Measurements from ENCODE around the gene ARRDC1.
"Not testable (repeated sequence)": the region's sequence is repeated elsewhere in the genome, so short reads cannot be mapped to it uniquely, and the experiment has no call there.

The ARRDC1 gene, protein sequence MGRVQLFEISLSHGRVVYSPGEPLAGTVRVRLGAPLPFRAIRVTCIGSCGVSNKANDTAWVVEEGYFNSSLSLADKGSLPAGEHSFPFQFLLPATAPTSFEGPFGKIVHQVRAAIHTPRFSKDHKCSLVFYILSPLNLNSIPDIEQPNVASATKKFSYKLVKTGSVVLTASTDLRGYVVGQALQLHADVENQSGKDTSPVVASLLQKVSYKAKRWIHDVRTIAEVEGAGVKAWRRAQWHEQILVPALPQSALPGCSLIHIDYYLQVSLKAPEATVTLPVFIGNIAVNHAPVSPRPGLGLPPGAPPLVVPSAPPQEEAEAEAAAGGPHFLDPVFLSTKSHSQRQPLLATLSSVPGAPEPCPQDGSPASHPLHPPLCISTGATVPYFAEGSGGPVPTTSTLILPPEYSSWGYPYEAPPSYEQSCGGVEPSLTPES

DNA sequence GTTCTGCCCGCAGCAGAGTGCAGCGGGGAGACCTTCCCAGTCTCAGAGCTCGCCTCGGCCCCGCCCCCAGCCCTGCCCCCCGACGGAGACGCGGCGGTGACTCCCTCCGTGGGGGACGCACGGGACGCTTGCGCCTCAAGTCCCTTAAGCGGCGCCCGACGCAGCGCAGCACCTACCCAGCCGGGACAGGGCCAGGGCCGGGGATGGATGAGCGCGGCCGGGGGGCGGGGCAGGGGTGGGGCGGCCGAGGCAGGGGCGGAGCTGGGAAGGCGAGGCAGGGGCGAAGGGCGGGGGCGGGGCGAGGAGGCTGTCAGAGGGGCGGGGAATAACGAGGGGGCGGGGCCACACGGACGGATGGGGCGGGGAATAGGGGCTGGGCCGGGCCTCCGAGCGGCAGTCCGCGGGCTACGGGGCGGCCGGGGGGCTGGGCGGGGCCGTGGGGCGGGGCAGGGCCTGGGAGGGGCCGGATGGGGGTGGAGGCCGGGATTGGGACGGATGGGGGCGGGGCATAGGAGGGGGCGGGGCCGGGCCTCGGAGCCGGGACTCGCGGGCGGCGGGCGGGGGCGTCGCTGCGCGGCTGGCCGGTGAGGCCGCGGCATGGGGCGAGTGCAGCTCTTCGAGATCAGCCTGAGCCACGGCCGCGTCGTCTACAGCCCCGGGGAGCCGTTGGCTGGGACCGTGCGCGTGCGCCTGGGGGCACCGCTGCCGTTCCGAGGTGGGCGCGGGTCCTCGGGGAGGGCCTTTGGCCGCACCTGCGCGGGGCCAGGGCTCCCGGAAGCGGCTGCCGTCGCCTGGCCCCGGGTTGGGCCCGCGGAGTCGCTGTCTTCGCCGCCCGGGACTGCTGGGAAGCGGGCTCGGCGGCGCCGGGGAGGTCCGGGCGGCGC, at the start of gene ARRDC1:
Gene ARRDC1, plus strand, starts transcription at position 566 of the 884 bp plus-strand sequence. Its CDS starts 32 bp downstream, at position 598.
- peak; percentile 94 for DNase-seq (ENCODE audit: low spot score)

DNA sequence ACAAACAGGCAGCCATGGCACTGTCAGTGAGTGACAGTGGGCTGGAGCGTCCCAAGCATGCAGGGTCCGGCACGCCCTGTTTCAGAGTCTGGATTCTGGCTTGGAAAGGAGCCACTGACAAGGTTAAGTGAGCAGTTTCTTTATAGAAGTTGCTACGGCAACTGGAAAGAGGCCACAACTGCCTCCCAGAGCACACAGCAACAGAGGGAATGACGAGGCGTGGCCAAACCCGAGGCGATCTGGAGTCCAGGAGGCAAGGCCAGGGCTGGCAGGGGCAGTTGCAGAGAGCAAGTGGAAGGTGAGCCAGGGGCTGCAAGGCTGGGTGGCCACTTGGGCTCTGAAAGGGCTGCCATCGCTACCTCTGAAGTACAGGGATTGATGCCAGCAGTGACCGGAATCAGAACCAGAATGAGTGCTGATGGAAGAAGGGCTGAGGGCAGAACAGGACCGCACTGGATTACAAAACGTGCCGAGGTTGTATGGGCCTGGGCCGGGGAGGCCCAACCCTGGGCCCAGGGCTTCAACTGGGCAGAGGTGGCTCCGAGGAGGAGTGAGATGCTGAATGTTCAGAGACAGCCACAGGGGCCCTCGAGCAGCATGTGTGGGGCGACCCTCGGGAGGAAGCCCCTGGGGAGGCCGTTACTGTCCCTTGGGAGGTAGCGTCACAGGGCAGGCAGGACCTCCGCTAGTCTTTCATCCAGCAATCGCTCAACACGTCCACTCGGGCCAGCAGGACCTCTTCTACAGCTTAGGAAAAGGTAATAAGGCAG, 49.2 kb upstream of the ARRDC1 start:
- no peak for DNase-seq (ENCODE audit: low spot score)

DNA sequence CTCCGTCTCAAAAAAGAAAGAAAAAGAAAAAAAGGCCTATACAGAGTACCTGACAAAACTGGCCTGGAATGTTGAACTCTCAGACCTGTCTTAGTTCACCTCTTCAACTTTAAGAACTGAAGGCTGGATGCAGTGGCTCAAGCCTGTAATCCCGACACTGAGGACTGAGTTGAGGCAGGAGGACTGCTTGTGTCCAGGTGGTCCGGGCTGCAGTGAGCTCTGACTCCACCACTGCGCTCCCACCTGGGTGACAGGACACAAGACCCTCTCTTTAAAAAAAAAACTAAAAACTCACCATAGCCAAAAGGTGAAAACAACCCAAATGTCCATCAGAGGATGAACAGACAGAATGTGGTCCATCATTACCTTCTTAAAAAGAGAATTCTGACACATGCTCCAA, 47.4 kb upstream of the ARRDC1 start:
- DNase-seq (ENCODE audit: low spot score): no peak

DNA sequence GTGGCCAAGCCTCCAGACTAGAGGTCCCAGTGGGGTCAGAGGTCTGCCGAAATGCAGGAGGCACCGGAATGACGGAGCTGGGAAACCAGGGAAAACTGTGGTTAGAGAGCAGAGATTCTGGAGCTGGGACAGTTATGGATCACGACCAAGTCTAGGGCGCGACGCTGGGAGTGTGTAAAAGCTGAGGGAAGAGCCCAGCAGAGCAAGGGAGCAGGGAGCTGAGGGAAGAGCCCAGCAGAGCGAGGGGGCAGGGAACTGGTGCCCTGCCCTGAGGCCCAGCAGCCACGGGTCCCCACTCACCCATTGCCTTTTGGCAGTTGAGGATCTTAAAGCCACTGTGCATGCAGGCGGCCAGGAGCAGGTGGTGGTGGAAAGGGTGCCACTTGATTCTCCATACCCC, 41.4 kb upstream of the ARRDC1 start:
- no peak for DNase-seq (ENCODE audit: low spot score)

DNA sequence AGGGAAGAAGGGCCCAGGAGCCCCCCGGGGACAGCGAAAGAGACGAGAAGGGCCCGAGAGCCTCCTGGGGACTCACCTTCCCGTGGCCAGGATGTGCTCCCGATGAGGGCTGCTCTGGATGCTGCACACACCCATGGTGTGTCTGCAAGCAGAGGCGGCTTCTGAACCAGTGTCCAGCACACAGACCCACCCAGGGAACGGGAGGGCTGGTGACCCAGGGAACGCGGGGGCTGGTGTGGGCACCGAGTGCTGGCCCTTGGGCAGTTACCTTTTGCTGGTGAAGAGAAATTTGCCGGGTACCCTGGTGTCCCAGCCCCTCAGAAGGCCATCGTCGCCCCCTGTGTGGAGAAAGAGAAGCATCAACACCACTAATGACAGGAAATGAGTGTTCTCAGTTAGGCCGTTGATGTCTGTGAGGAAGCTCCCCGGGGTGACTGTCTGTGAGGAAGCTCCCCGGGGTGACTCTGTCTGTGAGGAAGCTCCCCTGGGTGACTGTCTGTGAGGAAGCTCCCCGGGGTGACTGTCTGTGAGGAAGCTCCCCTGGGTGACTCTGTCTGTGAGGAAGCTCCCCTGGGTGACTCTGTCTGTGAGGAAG, 40.6 kb upstream of the ARRDC1 start:
- DNase-seq (ENCODE audit: low spot score): peak; percentile 1

DNA sequence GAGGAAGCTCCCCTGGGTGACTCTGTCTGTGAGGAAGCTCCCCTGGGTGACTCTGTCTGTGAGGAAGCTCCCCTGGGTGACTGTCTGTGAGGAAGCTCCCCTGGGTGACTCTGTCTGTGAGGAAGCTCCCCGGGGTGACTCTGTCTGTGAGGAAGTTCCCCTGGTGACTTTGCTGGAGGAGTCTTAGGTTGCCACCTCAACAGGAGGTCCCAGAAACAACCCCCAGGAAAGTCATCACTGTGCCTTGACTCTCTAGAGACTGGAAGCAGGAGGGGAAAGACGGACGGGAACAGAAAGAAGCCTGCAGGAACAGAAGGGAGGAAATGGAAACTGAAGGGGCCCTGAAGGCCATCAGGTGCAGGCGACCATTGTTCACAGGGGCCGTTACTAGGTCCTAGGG, 37.0 kb upstream of the ARRDC1 start:
- DNase-seq (ENCODE audit: low spot score): not testable (repeated sequence)

DNA sequence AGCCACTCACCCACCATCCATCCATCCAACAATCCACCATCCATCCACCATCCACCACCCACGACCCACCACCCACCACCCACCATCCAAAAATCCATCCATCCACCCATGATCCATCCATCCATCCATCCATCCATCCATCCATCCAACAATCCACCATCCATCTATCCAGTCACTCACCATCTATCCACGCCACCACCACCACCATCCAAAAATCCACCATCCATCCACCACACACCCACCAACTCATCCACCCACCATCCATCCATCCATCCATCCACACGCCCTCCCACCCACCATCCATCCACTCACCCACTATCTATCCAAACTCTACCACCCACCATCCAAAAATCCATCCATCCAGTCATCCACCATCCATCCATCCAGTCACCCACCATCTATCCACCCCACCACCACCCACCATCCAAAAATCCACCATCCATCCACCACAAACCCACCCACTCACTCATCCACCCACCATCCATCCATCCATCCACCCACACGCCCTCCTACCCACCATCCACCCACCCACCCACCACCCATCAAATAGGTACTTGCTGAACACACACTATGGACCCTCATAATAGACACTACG, 35.8 kb upstream of the ARRDC1 start:
- DNase-seq (ENCODE audit: low spot score): no peak

DNA sequence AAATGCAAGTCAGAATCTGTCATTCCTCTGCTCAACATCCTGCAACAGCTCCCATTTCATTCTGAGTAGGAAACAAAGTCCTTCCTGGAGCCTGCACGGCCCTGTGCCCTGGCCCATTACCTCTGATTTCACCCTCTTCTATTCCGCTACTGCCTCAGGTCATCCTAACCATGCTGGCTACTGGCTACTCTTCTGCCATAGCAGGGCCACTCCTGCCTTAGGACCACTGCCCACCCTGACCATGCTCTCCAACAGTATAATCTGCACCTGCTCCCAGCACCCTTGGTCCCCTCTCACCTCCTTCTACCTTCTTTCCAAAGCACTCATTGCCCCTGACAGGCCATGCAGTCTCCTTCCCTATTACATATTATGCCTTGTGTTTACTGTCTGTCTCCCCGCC, 34.9 kb upstream of the ARRDC1 start:
- DNase-seq (ENCODE audit: low spot score): no peak

DNA sequence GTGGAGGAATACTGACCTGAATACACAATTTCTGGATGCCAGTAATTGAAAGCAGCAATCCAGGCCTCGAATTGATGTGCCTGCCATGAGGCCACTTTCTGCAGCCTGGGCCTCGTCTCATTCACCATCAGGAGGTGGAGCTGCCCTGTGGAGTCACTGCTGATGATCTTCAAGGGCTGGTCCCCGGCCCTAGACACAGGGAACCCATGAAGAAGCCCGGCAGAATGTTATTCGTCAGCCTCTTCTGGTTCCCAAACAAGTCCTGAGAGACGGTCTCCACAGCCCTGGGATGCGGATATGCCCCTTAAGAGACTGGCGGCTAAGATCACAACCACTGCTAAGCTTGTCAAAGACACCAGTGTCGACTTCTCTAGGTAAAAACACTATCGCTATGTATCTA, 31.3 kb upstream of the ARRDC1 start:
- DNase-seq (ENCODE audit: low spot score): no peak

DNA sequence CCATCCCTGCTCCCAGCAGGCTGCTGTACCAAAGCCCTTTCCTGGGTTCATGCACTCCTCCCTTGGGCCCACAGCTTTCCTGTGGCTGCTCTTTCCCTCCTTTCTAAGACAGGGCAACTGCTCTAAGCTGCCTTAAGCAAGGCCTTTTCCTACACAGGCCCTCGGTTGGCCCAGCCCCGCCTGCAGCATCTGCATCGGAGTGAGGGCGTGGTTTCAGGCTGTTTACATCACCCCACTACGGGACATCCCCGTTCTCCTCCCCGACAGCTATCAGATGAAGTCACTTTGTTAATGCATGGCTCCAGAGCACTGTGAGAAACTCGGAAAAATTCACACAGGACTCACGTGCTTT, 30.1 kb upstream of the ARRDC1 start:
- DNase-seq (ENCODE audit: low spot score): peak; percentile 12

DNA sequence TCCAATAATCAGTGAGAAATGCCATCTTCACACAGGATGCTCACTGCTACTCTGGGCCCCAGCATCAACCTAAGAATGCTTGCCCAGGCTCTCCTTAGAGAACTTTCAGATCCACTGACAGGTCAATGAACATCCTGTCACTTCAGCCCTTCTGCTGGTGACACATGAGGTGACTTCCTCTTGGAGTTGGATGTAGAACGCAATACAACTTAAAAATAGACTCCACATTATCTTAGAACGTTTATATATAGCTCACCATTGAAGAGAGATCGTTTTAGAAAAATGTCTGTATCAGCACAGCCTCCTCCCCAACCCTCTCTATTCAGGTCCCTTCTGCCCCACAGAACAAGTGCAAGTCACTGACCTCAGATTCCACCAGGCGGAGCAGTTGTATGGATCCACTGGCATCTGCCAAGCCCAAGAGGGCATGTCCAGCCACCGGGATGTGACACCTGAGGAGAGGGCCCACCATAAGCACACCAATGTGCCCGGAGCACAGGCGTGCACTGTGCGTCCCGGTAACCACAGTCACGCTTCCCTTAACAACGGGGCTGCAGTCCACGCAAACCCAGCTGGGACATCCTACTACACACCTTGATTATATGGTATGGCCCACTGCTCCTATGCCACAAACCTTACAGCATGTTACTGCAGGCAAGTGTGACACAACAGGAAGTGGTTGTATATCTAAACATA, 29.6 kb upstream of the ARRDC1 start:
- no peak for DNase-seq (ENCODE audit: low spot score)

DNA sequence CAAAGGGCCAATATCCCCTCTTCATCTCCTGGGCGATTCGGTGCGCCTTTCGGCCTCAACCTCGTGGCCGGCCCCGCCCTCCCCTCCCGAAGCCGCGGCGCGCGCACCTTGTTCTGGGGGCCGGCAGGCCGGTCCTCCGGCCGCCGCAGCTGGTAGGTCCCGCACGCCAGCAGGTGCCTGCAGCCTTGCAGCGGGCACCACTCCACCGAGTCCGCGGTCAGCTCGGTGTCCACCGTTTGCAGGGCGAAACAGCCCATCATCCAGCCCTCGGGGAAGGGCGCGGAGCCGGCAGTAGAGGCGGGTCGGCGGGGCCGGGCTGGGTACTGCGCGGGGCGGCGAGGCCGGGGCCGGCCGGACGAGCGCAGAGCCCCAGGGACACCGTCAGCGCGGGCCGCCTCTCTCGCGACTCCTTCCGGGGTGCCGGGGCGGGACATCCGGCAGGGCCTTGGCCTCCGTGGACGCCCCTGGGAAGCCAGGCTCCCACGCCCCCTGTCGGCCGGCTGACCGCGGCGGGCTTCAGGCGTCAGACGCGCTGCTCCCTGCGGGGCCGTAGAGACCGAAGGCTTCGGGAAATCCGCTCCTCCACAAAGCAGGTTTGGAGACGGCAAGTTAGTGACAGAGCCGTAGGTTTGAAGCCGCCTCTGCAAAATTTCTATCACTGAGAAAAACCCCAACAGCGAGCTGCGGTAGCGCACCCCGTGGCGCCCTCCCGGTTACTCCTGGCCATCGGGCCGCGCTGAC, 26.8 kb upstream of the ARRDC1 start, which contains the start of gene DPH7:
Gene DPH7, minus strand, starts transcription at position 408 of the 741 bp plus-strand sequence. Its CDS starts 148 bp downstream, at position 260.
- DNase-seq (ENCODE audit: low spot score): peak; percentile 95

DNA sequence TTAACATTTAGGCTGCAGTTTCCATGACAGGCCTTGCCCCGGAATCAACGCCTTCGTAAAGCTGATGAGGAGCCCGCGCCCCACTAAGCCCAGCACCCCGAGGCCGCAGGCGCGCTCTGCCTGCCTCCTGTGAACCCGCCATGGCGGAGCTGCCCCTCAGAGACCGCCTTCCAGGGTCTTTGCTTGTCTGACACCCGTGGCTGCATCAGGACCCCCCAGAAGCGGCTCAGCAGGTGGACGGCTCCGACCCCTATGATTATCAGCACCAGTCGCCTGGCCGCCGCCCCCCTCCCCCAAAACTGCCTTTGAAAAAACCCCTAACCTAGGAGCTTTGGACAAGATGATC, 26.3 kb upstream of the ARRDC1 start:
- DNase-seq (ENCODE audit: low spot score): no peak

DNA sequence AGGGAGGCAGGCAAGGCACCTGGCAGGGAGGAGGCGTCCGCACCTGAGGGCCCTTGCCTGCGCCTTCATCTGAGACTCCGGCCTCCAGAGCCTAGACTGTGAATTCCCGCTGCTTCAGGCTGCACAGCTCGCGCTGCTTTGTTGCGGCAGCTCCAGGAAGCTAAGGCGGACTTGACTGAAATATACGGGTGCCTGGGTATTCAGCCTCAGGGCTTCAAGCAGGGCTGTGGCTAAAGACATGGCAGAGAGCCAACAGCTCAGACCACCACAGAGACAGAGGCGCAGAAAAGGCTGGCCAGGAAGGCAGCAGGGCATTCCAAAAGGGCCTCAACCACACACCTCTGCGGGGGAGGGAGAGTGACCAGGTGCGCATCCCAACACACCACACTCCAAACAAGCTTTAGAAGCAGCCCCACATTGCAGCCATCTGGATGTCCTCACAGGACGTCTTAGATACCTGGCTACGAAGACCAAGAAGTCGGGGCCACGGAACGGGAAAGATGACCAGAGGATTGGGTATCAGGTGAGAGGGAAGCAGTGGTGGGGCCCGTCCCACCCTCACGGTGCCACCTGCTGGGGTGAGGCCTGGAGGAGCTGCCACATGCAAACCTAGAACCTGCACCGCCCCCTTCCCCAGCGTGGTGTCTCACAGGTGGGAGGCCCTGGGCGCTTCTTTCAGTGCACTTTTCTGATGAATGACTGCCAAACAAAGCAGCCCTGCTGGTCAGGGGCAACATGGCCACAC, 25.1 kb upstream of the ARRDC1 start:
- no peak for DNase-seq (ENCODE audit: low spot score)

DNA sequence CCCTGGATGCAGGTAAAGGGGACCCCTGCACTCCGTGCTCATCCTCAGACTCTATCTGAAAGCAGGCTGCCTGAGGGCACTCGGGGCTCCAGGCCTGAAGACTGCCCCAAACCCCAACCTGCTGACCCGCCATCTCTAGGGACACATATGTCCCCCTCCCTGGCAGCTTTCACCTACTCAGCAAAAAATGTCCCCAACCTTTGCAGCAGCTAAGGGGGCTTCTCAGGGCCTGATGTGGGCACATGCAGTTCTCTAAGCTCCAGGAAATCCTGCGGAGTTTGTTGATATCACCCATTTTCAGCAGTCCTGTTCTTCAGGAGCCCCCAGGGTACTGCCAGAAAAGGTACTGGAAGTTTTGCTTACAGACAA, 24.5 kb upstream of the ARRDC1 start:
- no peak for DNase-seq (ENCODE audit: low spot score)

DNA sequence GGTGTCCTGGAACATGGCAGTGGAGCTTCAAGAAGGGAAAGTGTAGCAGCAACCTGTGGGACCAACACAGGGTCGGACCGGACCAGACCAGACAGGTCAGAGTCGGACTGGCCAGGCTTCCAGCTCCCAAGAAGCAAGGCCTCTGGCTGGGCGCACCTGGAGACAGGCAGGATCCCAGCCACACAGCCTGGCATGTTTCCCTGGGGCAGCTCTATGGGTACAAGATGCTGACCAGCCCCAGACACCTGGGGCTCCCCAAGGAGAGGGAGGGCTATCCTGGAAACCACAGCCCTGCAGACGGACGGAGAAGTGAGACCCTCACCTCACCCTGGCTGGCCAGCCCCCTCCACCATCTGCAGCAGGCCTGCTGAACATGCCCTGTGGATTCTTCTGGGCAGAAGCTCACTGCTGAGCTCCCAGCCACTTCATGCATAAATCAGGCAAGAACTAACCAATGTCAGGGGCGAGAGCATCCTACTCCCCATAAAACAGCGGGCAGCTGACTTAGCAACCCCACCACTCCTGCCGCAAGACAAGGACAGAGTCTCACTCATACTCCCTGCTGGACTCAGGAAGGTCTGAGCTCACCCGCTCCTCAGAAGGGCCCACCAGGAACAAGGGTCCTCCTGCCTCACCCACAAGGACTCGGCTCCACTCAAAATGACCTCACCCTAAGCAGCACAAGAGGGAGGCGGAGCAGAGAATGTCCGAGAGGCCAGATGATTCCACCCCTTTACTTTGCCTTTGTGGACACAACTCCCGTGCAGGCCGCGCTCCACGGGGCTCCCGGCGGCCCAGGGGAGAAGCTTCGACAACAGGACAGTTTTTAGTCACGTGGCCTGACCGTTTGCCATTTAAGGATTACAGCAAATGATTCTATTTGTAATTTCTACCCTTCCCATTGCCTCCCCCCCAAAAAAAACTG, 23.9 kb upstream of the ARRDC1 start:
- DNase-seq (ENCODE audit: low spot score): no peak

DNA sequence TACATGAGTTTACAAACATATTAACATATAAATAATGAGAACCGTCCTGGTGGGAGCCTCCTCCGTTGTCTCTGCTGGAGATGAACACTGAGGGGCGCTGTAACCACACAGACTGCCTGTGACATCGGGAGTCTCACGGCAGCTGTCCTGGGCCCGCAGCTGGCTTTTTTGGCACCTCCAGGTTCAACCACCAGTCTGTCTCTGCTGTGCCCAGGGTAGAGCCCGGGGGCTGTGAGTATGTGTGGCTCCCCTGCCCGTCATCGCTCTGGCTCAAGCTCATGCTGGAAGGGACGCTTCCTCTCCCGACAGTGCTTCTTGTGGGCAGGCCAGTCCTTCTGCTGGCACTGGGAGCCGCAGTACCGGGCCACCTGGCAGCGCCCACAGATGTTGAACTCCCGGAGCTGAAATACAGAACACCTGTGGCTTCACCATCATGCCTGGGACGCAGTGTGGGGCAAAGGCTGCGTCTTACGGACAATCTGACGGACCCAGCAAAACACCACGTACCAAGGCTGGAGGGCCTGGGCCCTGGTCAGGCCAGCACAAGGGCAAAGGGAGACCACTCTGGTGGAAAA, 23.1 kb upstream of the ARRDC1 start:
- no peak for DNase-seq (ENCODE audit: low spot score)

DNA sequence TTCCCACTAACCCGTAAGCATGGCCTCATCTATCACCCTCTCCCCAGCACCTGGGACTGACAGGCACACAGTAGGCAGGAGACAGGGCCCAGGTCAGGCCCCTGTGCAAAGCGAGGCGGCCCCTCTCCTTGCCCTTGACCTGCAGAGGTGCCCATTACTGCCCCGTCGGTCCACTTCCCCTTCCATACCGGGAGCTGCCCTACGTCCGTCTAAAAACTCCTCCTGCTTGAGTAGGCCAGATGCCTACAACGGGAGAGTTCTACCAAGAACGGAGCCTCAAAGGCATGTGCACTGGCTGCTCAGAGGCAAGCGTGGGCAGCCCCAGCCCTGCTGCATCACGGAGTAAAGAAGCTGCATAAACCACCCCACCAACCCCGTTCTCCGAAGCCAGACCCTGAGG, 22.1 kb upstream of the ARRDC1 start:
- DNase-seq (ENCODE audit: low spot score): no peak

Data from CD4-positive, alpha-beta T cell treated with Interleukin-15 for 4 hours (primary cell).